Measurements from ENCODE around the gene NOS1AP.

Gene NOS1AP

DNA sequence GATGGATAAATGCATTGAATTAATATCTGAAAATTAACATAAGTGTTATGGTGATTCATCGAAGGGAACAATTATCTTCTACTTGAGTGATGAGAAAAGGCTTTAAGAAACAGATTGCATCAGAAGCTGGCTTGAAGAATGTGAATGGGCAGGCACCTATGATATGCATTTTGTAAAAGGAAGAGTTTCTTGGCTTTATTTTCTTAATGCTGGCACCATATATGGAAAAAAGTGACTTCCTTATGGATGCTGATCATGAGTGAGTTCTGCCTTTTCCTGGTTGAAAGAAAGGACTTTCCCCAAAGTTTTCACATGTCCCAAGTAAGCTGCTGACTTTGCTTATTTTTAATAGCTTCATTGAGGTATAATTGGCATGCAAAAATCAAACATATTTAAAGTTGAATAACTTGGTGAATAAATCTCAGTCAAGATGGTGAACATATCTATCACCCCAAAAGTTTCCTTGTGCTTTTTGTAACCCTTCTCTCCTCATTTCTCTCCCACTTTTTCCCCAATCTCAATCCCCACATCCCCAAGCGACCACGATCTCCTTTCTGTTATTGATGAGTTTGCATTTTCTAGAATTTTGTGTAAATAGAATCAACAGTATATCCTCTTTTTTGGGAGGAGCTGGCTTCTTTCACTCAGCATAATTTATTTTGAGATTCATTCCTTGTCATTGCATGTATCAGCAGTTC lies 233.0 kb downstream of the NOS1AP start:
- TF ChIP-seq, protein P1, sequence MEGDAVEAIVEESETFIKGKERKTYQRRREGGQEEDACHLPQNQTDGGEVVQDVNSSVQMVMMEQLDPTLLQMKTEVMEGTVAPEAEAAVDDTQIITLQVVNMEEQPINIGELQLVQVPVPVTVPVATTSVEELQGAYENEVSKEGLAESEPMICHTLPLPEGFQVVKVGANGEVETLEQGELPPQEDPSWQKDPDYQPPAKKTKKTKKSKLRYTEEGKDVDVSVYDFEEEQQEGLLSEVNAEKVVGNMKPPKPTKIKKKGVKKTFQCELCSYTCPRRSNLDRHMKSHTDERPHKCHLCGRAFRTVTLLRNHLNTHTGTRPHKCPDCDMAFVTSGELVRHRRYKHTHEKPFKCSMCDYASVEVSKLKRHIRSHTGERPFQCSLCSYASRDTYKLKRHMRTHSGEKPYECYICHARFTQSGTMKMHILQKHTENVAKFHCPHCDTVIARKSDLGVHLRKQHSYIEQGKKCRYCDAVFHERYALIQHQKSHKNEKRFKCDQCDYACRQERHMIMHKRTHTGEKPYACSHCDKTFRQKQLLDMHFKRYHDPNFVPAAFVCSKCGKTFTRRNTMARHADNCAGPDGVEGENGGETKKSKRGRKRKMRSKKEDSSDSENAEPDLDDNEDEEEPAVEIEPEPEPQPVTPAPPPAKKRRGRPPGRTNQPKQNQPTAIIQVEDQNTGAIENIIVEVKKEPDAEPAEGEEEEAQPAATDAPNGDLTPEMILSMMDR (IDR thresholded peaks at IDR 0.05; ENCODE audit: low read depth, low read length), result no peak
- TF ChIP-seq POLR2A (IDR thresholded peaks at IDR 0.05; ENCODE audit: extremely low read depth, insufficient read length), result no peak
- TF ChIP-seq MAX (IDR thresholded peaks at IDR 0.05; ENCODE audit: low read depth, low read length), result no peak
- no peak for TF ChIP-seq MYC (IDR thresholded peaks at IDR 0.05; ENCODE audit: low read depth, low read length)
- no peak for DNase-seq (ENCODE audit: low read depth)
- no peak overlapping the region for H3K4me3 ChIP-seq (ENCODE audit: low read depth, low read length)

- no peak overlapping the region for H3K4me3 ChIP-seq (ENCODE audit: low read depth, low read length)
- no peak for TF ChIP-seq MYC (IDR thresholded peaks at IDR 0.05; ENCODE audit: low read depth, low read length)
- TF ChIP-seq MAX (IDR thresholded peaks at IDR 0.05; ENCODE audit: low read depth, low read length), result no peak
- TF ChIP-seq, protein P1 (IDR thresholded peaks at IDR 0.05; ENCODE audit: low read depth, low read length), result no peak
- no peak for TF ChIP-seq POLR2A (IDR thresholded peaks at IDR 0.05; ENCODE audit: extremely low read depth, insufficient read length)
- DNase-seq (ENCODE audit: low read depth), result no peak
These were observed 233.5 kb downstream of the NOS1AP start for GRCh38 chr1:162303004-162303344.

GRCh38 chr1:162304736-162305135 lies 235.2 kb downstream of the NOS1AP start:
- no peak for DNase-seq (ENCODE audit: low read depth)
- H3K4me3 ChIP-seq (ENCODE audit: low read depth, low read length), result no peak overlapping the region
- no peak for TF ChIP-seq POLR2A (IDR thresholded peaks at IDR 0.05; ENCODE audit: extremely low read depth, insufficient read length)
- no peak for TF ChIP-seq MYC (IDR thresholded peaks at IDR 0.05; ENCODE audit: low read depth, low read length)
- TF ChIP-seq, protein P1 (IDR thresholded peaks at IDR 0.05; ENCODE audit: low read depth, low read length), result no peak
- no peak for TF ChIP-seq MAX (IDR thresholded peaks at IDR 0.05; ENCODE audit: low read depth, low read length)

- no peak for DNase-seq (ENCODE audit: low read depth)
- no peak overlapping the region for H3K4me3 ChIP-seq (ENCODE audit: low read depth, low read length)
- TF ChIP-seq POLR2A (IDR thresholded peaks at IDR 0.05; ENCODE audit: extremely low read depth, insufficient read length) (no peak), MAX (IDR thresholded peaks at IDR 0.05; ENCODE audit: low read depth, low read length) (no peak)
These were observed 236.5 kb downstream of the NOS1AP start for GRCh38 chr1:162305969-162306368.

DNA sequence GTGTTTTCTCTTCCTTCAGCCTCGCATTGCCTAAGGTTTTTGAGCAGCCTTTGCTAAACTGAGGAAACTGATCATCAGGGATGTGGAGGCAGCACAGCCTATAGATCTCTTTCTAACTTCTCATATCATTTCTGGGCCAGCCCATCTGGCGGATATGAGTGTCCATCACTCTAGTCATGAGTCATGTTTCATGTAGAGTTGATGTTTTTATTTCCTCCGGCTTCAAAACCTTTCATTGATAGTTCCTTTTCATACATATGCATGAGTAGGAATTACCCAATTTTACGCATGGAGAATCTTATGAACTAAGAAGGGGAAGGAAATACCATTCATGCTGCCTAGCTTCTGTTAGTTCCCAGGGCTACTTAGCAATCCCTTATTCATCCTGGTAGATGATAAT lies 240.8 kb downstream of the NOS1AP start:
- H3K4me3 ChIP-seq (ENCODE audit: low read depth, low read length), result no peak overlapping the region
- no peak for TF ChIP-seq POLR2A (IDR thresholded peaks at IDR 0.05; ENCODE audit: extremely low read depth, insufficient read length)
- TF ChIP-seq MYC (IDR thresholded peaks at IDR 0.05; ENCODE audit: low read depth, low read length), result no peak
- TF ChIP-seq, protein P1 (IDR thresholded peaks at IDR 0.05; ENCODE audit: low read depth, low read length), result no peak
- TF ChIP-seq MAX (IDR thresholded peaks at IDR 0.05; ENCODE audit: low read depth, low read length), result no peak
- peak; percentile 16 for DNase-seq (ENCODE audit: low read depth)

- no peak for DNase-seq (ENCODE audit: low read depth)
These were observed 244.7 kb downstream of the NOS1AP start for GRCh38 chr1:162314206-162314605.

More at GRCh38 chr1:162314206-162314605, 244.7 kb downstream of the NOS1AP start:
- no peak overlapping the region for H3K4me3 ChIP-seq (ENCODE audit: low read depth, low read length)
- TF ChIP-seq MAX (IDR thresholded peaks at IDR 0.05; ENCODE audit: low read depth, low read length), result no peak
